ENCODE data around the gene ITGAX. TPM values are rescaled to one million over a fixed set of nuclear protein-coding genes. Genes with fewer than 3 reads are reported as not detected.

ITGAX gene
- total and polyA plus RNA-seq, 2 experiments from 2014 or later, result not detected

DNA sequence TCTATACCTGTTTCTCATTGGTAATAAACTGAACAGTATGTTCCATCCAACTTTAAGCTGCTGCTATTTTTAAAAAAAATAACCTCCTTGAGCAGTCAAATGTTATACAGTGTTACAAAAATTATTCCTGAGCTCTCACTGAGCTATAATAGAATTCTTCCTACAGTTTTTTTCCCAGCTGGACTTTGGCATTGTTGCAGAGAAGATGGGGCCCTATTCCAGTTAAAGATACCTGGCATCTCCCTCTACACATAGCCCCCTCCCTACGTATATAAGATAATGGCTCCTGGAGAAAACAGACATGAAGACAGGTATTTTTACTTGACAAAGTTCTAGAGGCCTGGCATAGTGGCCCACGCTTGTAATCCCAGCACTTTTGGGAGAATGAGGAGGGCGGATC is 74.8 kb downstream of the ITGAX start:
- Histone ChIP-seq H3K4me1 (ENCODE audit: insufficient read depth) (no peaks in the 10 kb centered on the region), H3K4me3 (no peak overlapping the region), H3K79me2 (replicated peaks; ENCODE audit: insufficient read depth) (no peaks in the 10 kb centered on the region), H3K27me3 (ENCODE audit: insufficient read depth) (peaks cover 46% of the 10 kb centered on the region), H4K20me1 (replicated peaks; ENCODE audit: insufficient read depth) (0 out of 2 replicates have a peak, but pooled peaks cover 2% of the 10 kb centered on the region), H3K9me2 (ENCODE audit: insufficient read depth) (no peaks in the 10 kb centered on the region), H3F3A (replicated peaks; ENCODE audit: low read depth) (no peaks in the 10 kb centered on the region), H3K36me3 (ENCODE audit: insufficient read depth) (no peaks in the 10 kb centered on the region), H3K4me2 (no peak overlapping the region), H3K27ac (ENCODE audit: low read depth) (no peak overlapping the region), H2AFZ (no peak overlapping the region)
- no peak for ATAC-seq
- H3K4me3 Mint-ChIP-seq, result no peak overlapping the region
- DNase-seq (ENCODE audit: low spot score), result no peak
- TF ChIP-seq, protein P1, sequence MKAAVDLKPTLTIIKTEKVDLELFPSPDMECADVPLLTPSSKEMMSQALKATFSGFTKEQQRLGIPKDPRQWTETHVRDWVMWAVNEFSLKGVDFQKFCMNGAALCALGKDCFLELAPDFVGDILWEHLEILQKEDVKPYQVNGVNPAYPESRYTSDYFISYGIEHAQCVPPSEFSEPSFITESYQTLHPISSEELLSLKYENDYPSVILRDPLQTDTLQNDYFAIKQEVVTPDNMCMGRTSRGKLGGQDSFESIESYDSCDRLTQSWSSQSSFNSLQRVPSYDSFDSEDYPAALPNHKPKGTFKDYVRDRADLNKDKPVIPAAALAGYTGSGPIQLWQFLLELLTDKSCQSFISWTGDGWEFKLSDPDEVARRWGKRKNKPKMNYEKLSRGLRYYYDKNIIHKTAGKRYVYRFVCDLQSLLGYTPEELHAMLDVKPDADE (IDR thresholded peaks at IDR 0.05), result no peak
- TF ChIP-seq CREB1 (CRISPR knock-in tag; IDR thresholded peaks at IDR 0.05; ENCODE audit: low read depth) (no peak), POLR2AphosphoS5 (IDR thresholded peaks at IDR 0.05; ENCODE audit: low read depth) (no peak), ZNF462 (CRISPR knock-in tag; IDR thresholded peaks at IDR 0.05) (no peak), EZH2phosphoT487 (IDR thresholded peaks at IDR 0.05; ENCODE audit: unreplicated experiment) (no peak), ZNF331 (CRISPR knock-in tag; IDR thresholded peaks at IDR 0.05; ENCODE audit: low read depth) (no peak), NANOG (IDR thresholded peaks at IDR 0.05; ENCODE audit: borderline replicate concordance) (no peak), STAT1 (IDR thresholded peaks at IDR 0.05; ENCODE audit: unreplicated experiment) (no peak), JUNB (IDR thresholded peaks at IDR 0.05; ENCODE audit: unreplicated experiment) (no peak), ZNF114 (CRISPR knock-in tag; IDR thresholded peaks at IDR 0.05) (no peak), EZH2 (IDR thresholded peaks at IDR 0.05; ENCODE audit: low read depth, unreplicated experiment) (no peak)
- TF ChIP-seq, protein P2, sequence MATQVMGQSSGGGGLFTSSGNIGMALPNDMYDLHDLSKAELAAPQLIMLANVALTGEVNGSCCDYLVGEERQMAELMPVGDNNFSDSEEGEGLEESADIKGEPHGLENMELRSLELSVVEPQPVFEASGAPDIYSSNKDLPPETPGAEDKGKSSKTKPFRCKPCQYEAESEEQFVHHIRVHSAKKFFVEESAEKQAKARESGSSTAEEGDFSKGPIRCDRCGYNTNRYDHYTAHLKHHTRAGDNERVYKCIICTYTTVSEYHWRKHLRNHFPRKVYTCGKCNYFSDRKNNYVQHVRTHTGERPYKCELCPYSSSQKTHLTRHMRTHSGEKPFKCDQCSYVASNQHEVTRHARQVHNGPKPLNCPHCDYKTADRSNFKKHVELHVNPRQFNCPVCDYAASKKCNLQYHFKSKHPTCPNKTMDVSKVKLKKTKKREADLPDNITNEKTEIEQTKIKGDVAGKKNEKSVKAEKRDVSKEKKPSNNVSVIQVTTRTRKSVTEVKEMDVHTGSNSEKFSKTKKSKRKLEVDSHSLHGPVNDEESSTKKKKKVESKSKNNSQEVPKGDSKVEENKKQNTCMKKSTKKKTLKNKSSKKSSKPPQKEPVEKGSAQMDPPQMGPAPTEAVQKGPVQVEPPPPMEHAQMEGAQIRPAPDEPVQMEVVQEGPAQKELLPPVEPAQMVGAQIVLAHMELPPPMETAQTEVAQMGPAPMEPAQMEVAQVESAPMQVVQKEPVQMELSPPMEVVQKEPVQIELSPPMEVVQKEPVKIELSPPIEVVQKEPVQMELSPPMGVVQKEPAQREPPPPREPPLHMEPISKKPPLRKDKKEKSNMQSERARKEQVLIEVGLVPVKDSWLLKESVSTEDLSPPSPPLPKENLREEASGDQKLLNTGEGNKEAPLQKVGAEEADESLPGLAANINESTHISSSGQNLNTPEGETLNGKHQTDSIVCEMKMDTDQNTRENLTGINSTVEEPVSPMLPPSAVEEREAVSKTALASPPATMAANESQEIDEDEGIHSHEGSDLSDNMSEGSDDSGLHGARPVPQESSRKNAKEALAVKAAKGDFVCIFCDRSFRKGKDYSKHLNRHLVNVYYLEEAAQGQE (IDR thresholded peaks at IDR 0.05; ENCODE audit: unreplicated experiment), result no peak
- TF ChIP-seq, protein P3, sequence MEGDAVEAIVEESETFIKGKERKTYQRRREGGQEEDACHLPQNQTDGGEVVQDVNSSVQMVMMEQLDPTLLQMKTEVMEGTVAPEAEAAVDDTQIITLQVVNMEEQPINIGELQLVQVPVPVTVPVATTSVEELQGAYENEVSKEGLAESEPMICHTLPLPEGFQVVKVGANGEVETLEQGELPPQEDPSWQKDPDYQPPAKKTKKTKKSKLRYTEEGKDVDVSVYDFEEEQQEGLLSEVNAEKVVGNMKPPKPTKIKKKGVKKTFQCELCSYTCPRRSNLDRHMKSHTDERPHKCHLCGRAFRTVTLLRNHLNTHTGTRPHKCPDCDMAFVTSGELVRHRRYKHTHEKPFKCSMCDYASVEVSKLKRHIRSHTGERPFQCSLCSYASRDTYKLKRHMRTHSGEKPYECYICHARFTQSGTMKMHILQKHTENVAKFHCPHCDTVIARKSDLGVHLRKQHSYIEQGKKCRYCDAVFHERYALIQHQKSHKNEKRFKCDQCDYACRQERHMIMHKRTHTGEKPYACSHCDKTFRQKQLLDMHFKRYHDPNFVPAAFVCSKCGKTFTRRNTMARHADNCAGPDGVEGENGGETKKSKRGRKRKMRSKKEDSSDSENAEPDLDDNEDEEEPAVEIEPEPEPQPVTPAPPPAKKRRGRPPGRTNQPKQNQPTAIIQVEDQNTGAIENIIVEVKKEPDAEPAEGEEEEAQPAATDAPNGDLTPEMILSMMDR (conservative IDR thresholded peaks at IDR 0.05; ENCODE audit: low read depth in 2 of 2), result no peak
- H3K9me3 Mint-ChIP-seq, result peaks cover 13% of the 10 kb centered on the region; the same call in 2 of the 3 replicates
- peaks cover 4% of the 10 kb centered on the region; the same call in 2 of the 3 replicates for H3K4me1 Mint-ChIP-seq
- H3K36me3 Mint-ChIP-seq (ENCODE audit: low read depth), result peaks cover 4% of the 10 kb centered on the region; the same call in 1 of the 3 replicates
- H3K27me3 Mint-ChIP-seq (ENCODE audit: insufficient read depth, low read depth, poor library complexity), result peaks cover 20% of the 10 kb centered on the region
- H3K27ac Mint-ChIP-seq, result no peak overlapping the region

Data from GM23338 (cell line).